Uterus (tissue), 4 donors: ENCODE data around the gene AAK1. TPM values are rescaled to one million over a fixed set of nuclear protein-coding genes. Genes with fewer than 3 reads are reported as not detected.
"Not testable (repeated sequence)": the region's sequence is repeated elsewhere in the genome, so short reads cannot be mapped to it uniquely, and the experiment has no call there.

ENCODE experiments used
- DNase-seq, 2 donors: peaks; one replicate each; pipeline ENCODE4 v3.0.0-alpha.2; 2019 to 2020
- H3K27ac ChIP-seq, 2 donors: fragments of 200-600 bp; sonication (generic); 1 replicate in 1 of 2; 2 replicates in 1 of 2; pipeline ENCODE4 v1.5.1; 2016 to 2018
- H3K27me3 ChIP-seq, 2 donors: fragments of 200-600 bp; sonication (generic); one replicate each; pipeline ENCODE4 v1.5.1; 2018 to 2019; ENCODE audit warnings: control low read depth in 1 of 2
- H3K36me3 ChIP-seq, 2 donors: fragments of 200-600 bp; sonication (generic); one replicate each; pipeline ENCODE4 v1.5.1; 2019; ENCODE audit warnings: control low read depth in 1 of 2
- H3K4me1 ChIP-seq, 2 donors: fragments of 200-600 bp; sonication (generic); one replicate each; pipeline ENCODE4 v1.5.1; 2018 to 2019; ENCODE audit warnings: control low read depth in 1 of 2
- H3K4me3 ChIP-seq, 2 donors: fragments of 200-600 bp; sonication (generic); 1 replicate in 1 of 2; 2 replicates in 1 of 2; pipeline ENCODE4 v1.5.1; 2018 to 2019; ENCODE audit warnings: mild to moderate bottlenecking in 1 of 2
- H3K9me3 ChIP-seq, 2 donors: fragments of 200-600 bp; sonication (generic); one replicate each; pipeline ENCODE4 v1.5.1; 2019; ENCODE audit warnings: control low read depth in 1 of 2
- POLR2A ChIP-seq, 2 donors: fragments of 450-650 bp; IDR thresholded peaks; one replicate each; pipeline ENCODE4 v1.6.1; 2016; ENCODE audit warnings: antibody characterized with exemption in 2 of 2, mild to moderate bottlenecking in 1 of 2, moderate library complexity in 1 of 2
- intact Hi-C: fragments of 100-400 bp; cut with DNase I; formaldehyde crosslinking; loops from one replicate; pipeline ENCODE4 v1.15.1; 2023; ENCODE audit warnings: low total_unique reads
- total RNA-seq, 4 donors: library from RNA; depleted of rRNA in 3 of 4; stranded (reverse); fragments of >200 nt in 3 of 4; gene quantifications; one replicate each; pipeline versions ENCODE4 v1.1.0 to v1.2.4, GENCODE V29; 2014 to 2023
- TF ChIP-seq, protein P1 (sequence below), 4 experiments: fragments of 200-600 bp in 2 of 4; fragments of 450-650 bp in 2 of 4; sonication (generic) in 2 of 4; IDR thresholded peaks; one replicate each; pipeline ENCODE4 v1.5.1; 2016 to 2019; ENCODE audit warnings: antibody characterized with exemption in 4 of 4, mild to moderate bottlenecking in 2 of 4, moderate library complexity in 1 of 4
- donor health status: DM: yes; HTN: yes; CAD: no.

AAK1 gene
- total RNA-seq, 4 donors from 2014 or later = 13.1 to 66.3 (median 32.5) TPM

DNA sequence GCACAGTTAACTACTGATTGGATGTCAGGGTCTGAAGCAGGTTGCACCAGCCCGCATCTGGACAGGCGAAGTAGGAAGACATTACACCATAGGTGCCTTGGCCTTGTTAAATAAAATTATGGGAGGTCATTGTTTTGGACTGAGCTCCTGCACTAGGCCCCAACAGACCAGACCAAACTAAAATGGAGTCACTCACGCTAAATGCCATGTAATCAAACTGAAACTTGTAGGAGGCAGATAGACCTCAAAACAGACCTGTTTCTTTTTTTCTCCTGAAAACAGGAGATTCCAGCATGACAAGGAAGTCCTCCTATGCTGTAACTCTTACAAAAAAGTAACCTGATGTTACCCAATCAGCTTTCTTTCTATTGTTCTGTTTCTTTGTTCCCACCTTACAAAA lies 190.9 kb downstream of the AAK1 start:
- intact Hi-C loops = no loop called here
- no peaks in the 10 kb centered on the region for H3K36me3 ChIP-seq
- no peaks in the 10 kb centered on the region for H3K27me3 ChIP-seq
- TF ChIP-seq POLR2A (IDR thresholded peaks at IDR 0.05) = no peak
- TF ChIP-seq, protein P1, sequence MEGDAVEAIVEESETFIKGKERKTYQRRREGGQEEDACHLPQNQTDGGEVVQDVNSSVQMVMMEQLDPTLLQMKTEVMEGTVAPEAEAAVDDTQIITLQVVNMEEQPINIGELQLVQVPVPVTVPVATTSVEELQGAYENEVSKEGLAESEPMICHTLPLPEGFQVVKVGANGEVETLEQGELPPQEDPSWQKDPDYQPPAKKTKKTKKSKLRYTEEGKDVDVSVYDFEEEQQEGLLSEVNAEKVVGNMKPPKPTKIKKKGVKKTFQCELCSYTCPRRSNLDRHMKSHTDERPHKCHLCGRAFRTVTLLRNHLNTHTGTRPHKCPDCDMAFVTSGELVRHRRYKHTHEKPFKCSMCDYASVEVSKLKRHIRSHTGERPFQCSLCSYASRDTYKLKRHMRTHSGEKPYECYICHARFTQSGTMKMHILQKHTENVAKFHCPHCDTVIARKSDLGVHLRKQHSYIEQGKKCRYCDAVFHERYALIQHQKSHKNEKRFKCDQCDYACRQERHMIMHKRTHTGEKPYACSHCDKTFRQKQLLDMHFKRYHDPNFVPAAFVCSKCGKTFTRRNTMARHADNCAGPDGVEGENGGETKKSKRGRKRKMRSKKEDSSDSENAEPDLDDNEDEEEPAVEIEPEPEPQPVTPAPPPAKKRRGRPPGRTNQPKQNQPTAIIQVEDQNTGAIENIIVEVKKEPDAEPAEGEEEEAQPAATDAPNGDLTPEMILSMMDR (IDR thresholded peaks at IDR 0.05) = no peak
- no peaks in the 10 kb centered on the region for H3K4me1 ChIP-seq
- DNase-seq = no peak
- no peak overlapping the region for H3K4me3 ChIP-seq
- no peak overlapping the region for H3K27ac ChIP-seq
- no peaks in the 10 kb centered on the region for H3K9me3 ChIP-seq

DNA sequence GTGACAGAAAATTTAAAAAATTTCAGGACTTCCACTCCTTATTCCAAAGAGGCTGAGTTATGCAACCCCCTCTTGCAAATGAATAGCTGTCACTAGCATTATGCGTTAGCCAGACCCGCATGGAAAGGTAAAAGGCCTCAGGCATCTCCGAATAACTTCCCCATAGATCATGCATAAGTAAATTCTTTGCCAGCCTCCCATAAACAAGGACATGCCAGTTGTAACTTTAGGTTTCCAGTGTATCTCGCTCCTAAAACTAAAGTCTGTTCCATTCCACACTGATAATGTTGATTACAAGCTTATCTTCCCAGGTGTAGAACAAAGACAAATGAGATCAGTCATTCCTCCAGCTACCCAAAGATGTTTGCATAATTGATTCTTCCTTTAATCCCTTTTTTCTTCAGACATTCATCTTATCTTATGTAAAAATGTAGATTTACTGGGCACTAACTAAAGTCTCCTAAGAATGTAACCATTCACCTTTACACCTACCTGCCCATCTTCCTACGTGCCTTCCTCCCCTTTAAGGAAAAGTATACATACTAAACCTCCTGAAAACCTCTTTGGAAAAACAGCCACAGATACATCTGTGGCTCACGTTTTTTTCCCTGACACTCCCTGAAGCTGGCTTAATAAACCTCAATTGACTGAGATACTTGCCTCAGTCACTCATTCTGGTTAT lies 192.7 kb downstream of the AAK1 start:
- Histone ChIP-seq H3K27me3 (no peaks in the 10 kb centered on the region), H3K9me3 (no peaks in the 10 kb centered on the region), H3K36me3 (no peaks in the 10 kb centered on the region), H3K27ac (no peak overlapping the region), H3K4me3 (no peak overlapping the region), H3K4me1 (no peaks in the 10 kb centered on the region)
- no peak for DNase-seq
- no peak for TF ChIP-seq POLR2A (IDR thresholded peaks at IDR 0.05)
- TF ChIP-seq, protein P1 (IDR thresholded peaks at IDR 0.05) = no peak
- intact Hi-C loops = no loop called here

DNA sequence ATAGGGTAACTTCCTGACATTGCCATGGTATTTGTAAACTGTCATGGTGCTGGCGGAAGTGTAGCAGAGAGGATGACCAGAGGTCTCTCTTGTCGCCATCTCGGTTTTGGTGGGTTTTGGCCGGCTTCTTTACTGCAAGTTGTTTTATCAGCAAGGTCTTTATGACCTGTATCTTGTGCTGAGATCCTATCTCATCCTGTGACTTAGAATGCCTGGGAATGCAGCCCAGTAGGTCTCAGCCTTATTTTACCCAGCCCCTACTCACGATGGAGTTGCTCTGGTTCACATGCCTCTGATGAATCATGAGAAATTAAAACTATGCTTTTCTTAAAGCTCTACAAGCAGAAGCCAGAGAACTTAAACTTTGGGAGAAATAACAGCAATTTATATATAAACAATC lies 193.6 kb downstream of the AAK1 start:
- Histone ChIP-seq H3K27ac (no peak overlapping the region), H3K36me3 (no peaks in the 10 kb centered on the region), H3K4me3 (no peak overlapping the region), H3K9me3 (no peaks in the 10 kb centered on the region), H3K4me1 (no peaks in the 10 kb centered on the region), H3K27me3 (no peaks in the 10 kb centered on the region)
- intact Hi-C loops = no loop called here
- TF ChIP-seq POLR2A (IDR thresholded peaks at IDR 0.05) = no peak
- TF ChIP-seq, protein P1 (IDR thresholded peaks at IDR 0.05) = no peak
- DNase-seq = no peak

DNA sequence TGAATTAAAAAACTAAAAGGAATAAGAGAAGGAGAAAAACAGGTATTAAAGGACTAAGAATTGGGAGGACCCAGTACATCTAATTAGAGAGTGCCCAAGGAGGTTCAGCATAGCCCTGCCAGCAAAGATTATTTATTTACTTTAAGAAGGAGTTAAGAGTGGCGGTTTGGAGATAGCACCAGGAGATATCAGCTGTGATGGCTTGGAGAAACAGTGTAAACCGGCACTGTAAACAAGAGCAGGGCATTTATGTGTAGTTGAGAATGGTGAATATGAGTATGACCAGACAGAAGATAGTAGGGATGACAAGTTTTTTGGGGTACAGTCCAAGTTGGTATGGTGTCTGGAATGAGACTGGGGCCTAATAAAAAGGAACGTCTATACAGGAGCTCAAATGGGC lies 199.9 kb downstream of the AAK1 start:
- intact Hi-C loops, H3K27ac ChIP-seq, DNase-seq, H3K9me3 ChIP-seq, H3K27me3 ChIP-seq, H3K4me1 ChIP-seq, H3K4me3 ChIP-seq, H3K36me3 ChIP-seq: not testable (repeated sequence)

DNA sequence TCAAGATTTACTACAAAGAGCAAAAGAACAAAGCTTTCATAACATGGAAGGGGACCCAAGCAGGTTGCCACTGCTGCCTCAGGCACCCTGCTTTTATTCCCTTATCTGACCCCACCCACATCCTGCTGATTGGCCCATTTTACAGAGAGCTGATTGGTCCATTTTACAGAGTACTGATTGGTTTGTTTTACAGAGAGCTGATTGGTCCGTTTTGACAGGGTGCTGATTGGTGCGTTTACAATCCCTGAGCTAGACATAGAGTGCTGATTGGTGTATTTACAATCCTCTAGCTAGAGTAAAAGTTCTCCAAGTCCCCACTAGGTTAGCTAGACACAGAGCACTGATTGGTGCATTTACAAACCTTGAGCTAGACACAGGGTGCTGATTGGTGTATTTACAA lies 204.0 kb downstream of the AAK1 start:
- H3K4me1 ChIP-seq, H3K36me3 ChIP-seq, H3K4me3 ChIP-seq, H3K27me3 ChIP-seq, DNase-seq, intact Hi-C loops, H3K9me3 ChIP-seq, H3K27ac ChIP-seq: not testable (repeated sequence)

DNA sequence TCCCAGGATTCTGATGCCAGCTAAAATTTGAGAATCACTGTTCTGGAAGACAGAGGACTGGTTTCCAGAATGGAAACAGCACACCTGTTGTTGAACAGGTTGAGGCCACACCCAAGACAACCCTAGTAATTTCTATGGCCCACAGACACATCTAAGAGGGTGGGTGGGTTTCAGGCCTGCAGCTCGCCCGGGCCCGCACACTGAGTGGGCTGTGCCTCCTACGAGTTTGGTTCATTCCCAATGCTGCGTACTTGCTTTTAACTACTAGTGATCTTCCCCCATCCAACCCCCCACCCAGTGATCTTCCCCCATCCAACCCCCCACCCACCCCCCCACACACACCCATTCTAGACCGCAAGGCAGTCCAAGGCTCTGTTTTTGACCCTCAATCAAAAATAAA lies 205.0 kb downstream of the AAK1 start:
- TF ChIP-seq, protein P1 (IDR thresholded peaks at IDR 0.05) = no peak
- no peak for TF ChIP-seq POLR2A (IDR thresholded peaks at IDR 0.05)
- Histone ChIP-seq H3K4me1 (peaks cover 0 to 3% of the 10 kb centered on the region in 2 donors), H3K9me3 (no peaks in the 10 kb centered on the region), H3K27me3 (no peaks in the 10 kb centered on the region), H3K36me3 (no peaks in the 10 kb centered on the region), H3K4me3 (no peak overlapping the region), H3K27ac (peak overlapping the region; percentile 93 to 96)
- intact Hi-C loops = no loop called here
- DNase-seq = no peak
